Inferior parietal cortex (tissue), 1 donor: ENCODE results near the gene RASGRP1.

ENCODE experiments used
- DNase-seq: peaks from one replicate; pipeline ENCODE4 v3.0.0-alpha.2; 2016; ENCODE audit errors: extremely low spot score

The RASGRP1 gene

GRCh38 chr15:38565287-38565670 lies 665 bp upstream of the RASGRP1 start:
- no peak for DNase-seq

DNA sequence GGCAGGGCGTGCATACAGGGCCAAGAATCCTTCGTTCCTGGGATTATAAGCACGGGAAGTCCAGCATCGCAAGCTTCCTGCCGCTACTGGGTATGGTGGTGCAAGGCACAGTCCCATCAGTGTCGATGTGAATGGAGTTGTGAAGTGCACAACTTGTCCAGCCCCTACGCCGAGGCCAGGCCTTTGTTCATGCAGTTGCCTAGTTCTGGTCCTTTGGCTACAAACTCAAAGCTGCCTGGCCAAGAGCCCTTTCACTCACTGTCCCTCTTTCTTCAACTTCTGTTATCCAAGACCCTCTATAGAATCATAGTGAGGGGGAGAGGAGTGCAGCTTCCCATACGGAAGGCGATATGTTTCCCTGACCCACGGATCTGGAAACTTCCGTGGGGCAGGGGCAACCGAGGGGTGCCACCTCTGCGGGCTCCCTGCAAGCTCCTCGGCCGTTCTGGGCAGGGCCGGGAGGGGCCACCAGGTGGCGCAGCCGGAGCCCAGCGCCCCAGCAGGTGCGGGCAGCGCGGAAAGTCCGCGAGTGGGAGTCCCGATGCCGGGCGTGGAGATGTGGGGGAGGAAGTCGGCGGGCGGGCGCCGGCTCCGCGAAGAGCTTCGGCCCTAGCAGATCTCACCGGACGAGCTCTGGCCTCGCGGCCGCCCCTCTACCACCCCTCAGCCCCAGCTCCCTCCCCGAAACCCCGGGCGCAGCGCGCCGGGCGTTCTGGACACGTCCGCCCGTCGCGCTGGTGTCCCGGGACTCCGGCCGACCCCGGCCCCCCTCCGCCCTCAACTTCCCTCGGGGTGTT lies 693 bp downstream of the RASGRP1 start:
- DNase-seq, result peak; percentile 65

GRCh38 chr15:38562278-38562677 lies 2.3 kb downstream of the RASGRP1 start:
- DNase-seq, result no peak

GRCh38 chr15:38560456-38560926 lies 4.1 kb downstream of the RASGRP1 start:
- DNase-seq, result no peak

GRCh38 chr15:38559636-38560307 lies 4.8 kb downstream of the RASGRP1 start:
- no peak for DNase-seq

- no peak for DNase-seq
Measured at GRCh38 chr15:38559131-38559530, 5.5 kb downstream of the RASGRP1 start.

- no peak for DNase-seq
Measured at GRCh38 chr15:38558372-38559059, 6.1 kb downstream of the RASGRP1 start.

DNA sequence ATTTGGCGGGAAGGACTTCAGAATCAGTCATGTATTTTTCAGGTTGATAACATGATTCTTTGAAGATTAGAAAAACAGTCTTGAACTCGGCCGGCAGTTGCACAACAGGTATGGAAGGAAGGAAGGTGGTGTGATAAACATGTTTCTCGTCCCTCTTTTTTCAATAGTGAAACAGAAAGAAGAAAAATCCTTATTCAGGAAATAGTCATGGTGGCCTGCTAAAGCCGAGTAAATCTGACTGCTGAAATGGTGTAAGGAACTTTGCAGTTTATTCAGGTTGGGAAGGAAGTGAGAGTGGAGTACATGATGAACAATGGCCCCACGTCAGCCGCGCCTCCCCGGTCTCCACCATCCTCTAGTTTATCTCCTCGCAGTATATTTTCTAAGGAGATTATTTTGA lies 6.7 kb downstream of the RASGRP1 start:
- DNase-seq, result no peak

- DNase-seq, result no peak
Measured at GRCh38 chr15:38555686-38556334, 8.8 kb downstream of the RASGRP1 start.

GRCh38 chr15:38554354-38554753 lies 10.3 kb downstream of the RASGRP1 start:
- DNase-seq, result no peak

DNA sequence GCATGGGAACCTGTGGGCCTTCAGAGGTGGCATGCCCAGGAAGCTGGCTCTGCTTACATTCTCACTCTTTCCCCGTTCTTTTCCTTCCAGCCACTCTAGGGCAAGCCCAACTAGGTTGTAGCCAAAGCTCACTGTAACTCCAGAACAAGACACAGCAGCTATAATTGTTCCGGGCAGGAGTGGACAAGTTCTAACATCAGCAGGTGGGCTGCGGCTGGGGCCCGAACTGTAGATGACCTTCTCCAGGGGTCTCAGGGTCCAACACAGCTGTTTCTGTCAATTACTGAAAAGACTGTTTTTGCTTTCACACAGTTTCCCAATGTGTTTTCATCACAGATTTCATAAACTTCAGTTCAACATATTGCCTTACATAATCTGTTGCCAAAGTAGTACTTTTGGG lies 11.5 kb downstream of the RASGRP1 start:
- no peak for DNase-seq

- no peak for DNase-seq
Measured at GRCh38 chr15:38551720-38552648, 12.6 kb downstream of the RASGRP1 start.

GRCh38 chr15:38549222-38549621 lies 15.4 kb downstream of the RASGRP1 start:
- no peak for DNase-seq

- no peak for DNase-seq
Measured at GRCh38 chr15:38547255-38547997, 17.2 kb downstream of the RASGRP1 start.

DNA sequence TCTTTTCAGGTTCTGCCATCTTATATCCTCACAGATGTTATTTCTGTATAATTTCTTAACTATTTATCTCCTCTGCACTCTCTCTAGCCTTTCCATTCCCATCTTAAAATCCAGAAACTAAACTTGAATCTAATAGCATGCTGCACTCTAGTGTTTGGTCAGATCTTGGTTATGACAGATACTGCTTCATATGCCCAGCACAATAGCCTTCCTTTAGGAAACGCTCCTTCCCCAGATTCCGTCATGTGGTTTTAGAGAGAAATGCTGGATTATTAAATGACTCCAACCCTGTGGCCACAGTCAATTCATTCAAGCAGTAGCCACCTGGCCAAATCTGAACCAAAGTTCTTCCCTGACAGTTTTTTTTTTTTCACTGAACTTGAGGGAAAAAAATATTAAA lies 19.4 kb downstream of the RASGRP1 start:
- no peak for DNase-seq

- no peak for DNase-seq
Measured at GRCh38 chr15:38541026-38541425, 23.6 kb downstream of the RASGRP1 start.

DNA sequence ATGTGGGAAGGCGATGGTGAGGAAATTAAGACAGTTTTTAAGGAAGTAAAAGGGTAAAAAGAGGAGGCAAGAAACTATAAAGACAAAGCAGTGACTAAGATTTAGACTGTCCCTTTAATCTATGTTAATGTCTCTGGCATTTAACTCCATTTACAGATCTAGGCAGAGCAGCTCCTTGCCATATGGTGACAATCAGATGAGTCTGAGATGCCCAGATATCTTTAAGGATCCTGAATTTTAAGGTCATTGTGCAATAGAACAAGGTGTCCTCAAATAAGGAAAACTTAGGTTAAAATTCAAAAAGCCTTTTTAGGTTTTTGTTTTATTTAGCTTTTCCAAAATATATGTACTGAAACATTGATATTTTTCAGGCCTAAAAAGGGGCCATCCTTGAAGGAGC lies 24.1 kb downstream of the RASGRP1 start:
- DNase-seq, result no peak

DNA sequence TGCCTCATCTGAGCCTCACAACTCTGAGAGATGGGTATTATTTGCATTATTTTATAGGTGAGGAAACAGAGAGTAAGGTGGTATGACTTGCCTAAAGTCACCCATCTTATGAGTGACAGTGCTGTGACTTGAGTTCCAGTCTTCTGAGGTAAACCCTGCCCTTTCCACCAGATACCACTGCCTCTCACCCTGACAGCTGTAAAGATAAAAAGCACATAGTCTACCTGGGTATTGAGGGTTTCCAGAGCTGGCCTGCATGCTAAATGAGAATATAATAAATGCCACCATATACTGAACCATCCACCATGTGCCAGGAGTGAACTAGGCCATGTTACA lies 25.6 kb downstream of the RASGRP1 start:
- no peak for DNase-seq

GRCh38 chr15:38538328-38539007 lies 26.1 kb downstream of the RASGRP1 start:
- DNase-seq, result no peak

GRCh38 chr15:38536201-38536676 lies 28.4 kb downstream of the RASGRP1 start:
- DNase-seq, result no peak
